ENCODE results near the gene TMEM203.
A peak's percentile ranks its signal among the peaks of the same experiment; 100 is the strongest.
"Not testable (repeated sequence)": the region's sequence is repeated elsewhere in the genome, so short reads cannot be mapped to it uniquely, and the experiment has no call there.

The TMEM203 gene, protein sequence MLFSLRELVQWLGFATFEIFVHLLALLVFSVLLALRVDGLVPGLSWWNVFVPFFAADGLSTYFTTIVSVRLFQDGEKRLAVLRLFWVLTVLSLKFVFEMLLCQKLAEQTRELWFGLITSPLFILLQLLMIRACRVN

GRCh38 chr9:137205126-137206069 is at the start of gene TMEM203, which contains the start of gene NDOR1:
Gene TMEM203, minus strand, starts transcription at chr9:137205648. Its CDS starts 234 bp downstream, at chr9:137205414.
Gene NDOR1, plus strand, starts transcription at chr9:137205700. Its CDS starts 78 bp downstream, at chr9:137205778.
- peak; percentile 13 for DNase-seq

DNA sequence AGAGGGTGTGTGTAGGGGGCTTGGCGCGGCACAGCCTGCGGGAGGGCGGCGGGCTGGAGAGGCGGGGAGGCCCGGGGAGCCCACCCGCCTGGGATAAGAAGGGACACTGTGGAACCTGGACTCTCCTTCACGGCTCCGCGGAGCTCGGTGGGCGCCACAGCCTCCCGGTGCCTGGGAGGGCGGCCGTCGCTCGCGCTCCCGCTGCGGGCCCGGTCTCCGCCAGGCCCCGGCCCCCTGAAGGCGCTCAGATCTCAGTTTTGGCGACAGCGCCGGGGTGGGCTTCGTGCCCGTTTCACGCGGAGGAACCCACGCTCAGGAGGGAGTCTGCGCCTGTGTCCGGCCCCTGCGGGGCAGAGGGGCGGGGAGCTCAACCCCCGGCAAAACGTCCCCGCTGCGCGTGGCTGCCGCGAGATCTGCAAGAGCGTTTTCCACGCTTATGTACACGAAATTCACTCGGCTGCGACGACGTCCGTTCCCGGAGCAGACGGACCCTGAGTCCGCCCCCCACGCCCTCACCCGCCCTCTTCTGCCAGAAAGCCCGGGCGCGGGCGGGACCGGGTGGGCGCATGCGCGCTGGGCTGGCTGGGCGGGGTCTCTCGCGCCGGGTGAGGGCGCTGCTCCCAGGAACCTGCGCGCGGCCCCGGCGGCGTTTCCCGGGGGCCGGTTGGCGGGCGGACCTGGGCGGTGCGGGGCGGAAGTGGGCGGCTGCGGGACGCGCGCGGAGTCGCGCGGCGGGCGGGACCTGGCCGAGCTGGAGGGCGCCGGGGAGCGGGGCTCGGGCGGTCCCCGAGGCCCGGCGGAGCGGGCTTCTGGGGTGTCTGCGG is 49.4 kb upstream of the TMEM203 start, which contains the start of gene NELFB:
Gene NELFB (plus strand): TSS at position 704 of the 824 bp plus-strand sequence.
- DNase-seq = peak; percentile 29

DNA sequence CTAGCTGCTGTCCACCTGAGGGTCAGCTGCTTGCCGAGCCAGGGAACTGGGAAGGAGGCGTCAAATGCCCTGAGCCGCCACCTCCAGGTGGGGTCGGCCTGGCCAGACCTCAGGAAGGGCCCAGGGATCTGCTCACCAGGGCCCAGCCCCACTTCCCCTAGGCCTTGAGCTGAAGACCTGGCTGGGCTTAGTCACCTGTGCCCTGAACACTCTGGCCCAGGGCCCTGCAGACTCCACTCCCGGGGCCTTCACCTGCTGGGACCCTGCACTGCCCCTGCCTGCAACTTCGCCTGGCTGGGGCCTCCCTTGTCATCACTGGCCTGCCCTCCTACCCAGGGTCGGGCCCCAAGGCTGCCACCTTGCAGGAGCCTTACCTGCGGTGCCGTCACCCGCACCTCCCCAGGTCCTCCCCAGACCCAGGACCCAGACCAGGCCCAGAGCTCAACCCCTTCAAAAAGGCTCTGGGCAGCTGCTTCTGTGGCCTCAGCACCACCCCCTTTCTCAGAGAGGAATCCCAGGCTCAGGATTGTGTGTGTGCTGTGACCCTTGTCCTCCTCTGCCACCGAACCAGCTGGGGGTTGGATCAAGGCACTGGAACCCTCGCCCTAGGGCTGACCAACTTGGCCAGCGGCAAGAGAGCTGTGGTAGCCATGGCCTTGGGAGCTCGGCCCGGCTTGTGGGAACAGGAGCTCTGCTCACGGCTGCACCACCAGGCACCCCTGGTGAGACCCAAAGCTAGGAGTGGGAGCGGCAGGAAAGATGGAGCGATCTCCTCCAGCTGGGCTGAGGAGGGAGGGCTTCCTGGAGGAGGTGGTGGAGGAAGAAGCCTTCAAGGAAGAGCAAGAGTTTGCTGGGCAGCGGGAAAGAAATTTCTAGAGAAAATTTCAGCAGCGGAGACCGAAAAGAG is 48.5 kb upstream of the TMEM203 start:
- no peak for DNase-seq

GRCh38 chr9:137252555-137253506 is 47.4 kb upstream of the TMEM203 start:
- DNase-seq = no peak

GRCh38 chr9:137251490-137252268 is 46.2 kb upstream of the TMEM203 start:
- no peak for DNase-seq

- DNase-seq = no peak
These were observed 45.7 kb upstream of the TMEM203 start, which contains the start of gene STPG3 for GRCh38 chr9:137251194-137251461. Gene STPG3, plus strand, starts transcription at chr9:137251286. Its CDS starts 1 bp downstream, at chr9:137251287.

GRCh38 chr9:137250329-137251193 is 45.1 kb upstream of the TMEM203 start:
- peak; percentile 51 for DNase-seq

GRCh38 chr9:137247916-137248175 is 42.4 kb upstream of the TMEM203 start:
- no peak for DNase-seq

DNA sequence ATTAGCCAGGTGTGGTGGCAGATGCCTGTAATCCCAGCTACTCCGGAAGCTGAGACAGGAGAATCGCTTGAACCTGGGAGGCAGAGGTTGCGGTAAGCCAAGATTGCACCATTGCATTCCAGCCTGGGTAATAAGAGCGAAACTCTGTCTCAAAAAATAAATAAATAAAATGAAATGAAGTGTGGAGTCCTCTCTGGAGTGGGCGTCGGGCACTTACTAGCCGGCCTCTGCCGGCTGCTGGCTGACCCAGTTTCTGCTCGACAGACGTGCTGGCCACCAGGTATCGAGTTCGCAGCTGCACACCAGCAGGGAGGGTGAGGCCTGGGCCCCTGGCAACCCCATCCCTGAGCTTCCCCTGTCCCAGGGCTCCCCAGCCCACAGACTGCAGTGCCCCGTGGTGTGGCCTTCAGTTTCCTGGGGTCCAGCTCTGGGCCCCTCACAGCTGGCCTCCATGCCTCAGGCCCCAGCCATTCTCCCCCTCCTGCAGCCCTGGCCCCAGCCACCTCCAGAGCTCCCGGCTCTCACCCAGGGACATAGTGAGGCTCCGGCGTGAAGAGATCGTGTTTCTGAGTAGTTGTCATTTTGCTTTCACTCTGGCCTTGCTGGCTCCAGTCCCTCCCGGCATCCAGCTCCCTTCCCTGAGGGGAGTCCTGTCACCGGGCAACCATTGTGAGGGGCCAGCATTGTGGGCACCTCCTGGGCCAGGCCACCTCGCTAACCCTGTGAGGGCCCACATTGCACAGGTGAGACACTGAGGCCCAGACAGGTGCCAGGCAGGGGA is 41.9 kb upstream of the TMEM203 start:
- no peak for DNase-seq

GRCh38 chr9:137245450-137246421 is 40.3 kb upstream of the TMEM203 start:
- no peak for DNase-seq

- DNase-seq = no peak
These were observed 39.3 kb upstream of the TMEM203 start for GRCh38 chr9:137244486-137245449.

- no peak for DNase-seq
These were observed 38.4 kb upstream of the TMEM203 start for GRCh38 chr9:137243626-137244485.

DNA sequence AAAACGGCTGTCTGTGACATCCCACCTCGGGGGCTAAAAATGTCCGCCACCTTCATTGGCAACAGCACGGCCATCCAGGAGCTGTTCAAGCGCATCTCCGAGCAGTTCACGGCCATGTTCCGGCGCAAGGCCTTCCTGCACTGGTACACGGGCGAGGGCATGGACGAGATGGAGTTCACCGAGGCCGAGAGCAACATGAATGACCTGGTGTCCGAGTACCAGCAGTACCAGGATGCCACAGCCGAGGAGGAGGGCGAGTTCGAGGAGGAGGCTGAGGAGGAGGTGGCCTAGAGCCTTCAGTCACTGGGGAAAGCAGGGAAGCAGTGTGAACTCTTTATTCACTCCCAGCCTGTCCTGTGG is 37.8 kb upstream of the TMEM203 start:
- DNase-seq = not testable (repeated sequence)

DNA sequence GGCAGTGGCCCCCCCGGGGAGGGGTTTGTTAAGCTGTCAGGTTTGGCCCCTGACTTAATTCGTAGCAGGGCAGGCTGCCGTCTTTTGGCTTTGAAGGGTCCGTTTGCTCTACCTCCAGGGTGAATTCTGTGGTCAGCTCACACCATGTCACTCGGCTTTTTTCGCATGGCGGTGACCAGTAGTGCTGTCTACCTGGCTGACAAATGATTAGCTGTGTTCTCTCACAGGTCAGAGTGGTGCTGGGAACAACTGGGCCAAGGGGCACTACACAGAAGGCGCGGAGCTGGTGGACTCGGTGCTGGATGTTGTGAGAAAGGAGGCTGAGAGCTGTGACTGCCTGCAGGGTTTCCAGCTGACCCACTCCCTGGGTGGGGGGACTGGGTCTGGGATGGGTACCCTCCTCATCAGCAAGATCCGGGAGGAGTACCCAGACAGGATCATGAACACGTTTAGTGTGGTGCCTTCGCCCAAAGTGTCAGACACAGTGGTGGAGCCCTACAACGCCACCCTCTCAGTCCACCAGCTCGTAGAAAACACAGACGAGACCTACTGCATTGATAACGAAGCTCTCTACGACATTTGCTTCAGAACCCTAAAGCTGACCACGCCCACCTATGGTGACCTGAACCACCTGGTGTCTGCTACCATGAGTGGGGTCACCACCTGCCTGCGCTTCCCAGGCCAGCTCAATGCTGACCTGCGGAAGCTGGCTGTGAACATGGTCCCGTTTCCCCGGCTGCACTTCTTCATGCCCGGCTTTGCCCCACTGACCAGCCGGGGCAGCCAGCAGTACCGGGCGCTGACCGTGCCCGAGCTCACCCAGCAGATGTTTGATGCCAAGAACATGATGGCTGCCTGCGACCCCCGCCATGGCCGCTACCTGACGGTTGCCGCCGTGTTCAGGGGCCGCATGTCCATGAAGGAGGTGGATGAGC is 37.1 kb upstream of the TMEM203 start:
- DNase-seq = no peak
